Measurements from ENCODE around the gene REEP2. TPM values are rescaled to one million over a fixed set of nuclear protein-coding genes. Genes with fewer than 3 reads are reported as not detected.
"Not testable (repeated sequence)": the region's sequence is repeated elsewhere in the genome, so short reads cannot be mapped to it uniquely, and the experiment has no call there.

REEP2 gene
- total RNA-seq, 2 experiments from 2014 or later = 6.1 to 10.9 TPM

DNA sequence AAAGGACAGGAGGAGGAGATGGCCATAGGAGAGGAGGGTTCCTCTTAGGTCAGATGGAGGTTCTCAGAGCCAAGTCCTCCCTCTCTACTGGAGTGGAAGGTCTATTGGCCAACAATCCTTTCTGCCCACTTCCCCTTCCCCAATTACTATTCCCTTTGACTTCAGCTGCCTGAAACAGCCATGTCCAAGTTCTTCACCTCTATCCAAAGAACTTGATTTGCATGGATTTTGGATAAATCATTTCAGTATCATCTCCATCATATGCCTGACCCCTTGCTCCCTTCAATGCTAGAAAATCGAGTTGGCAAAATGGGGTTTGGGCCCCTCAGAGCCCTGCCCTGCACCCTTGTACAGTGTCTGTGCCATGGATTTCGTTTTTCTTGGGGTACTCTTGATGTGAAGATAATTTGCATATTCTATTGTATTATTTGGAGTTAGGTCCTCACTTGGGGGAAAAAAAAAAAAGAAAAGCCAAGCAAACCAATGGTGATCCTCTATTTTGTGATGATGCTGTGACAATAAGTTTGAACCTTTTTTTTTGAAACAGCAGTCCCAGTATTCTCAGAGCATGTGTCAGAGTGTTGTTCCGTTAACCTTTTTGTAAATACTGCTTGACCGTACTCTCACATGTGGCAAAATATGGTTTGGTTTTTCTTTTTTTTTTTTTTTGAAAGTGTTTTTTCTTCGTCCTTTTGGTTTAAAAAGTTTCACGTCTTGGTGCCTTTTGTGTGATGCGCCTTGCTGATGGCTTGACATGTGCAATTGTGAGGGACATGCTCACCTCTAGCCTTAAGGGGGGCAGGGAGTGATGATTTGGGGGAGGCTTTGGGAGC, 29.5 kb downstream of the REEP2 start:
- peak overlapping the region; percentile 70 for H3K27ac Mint-ChIP-seq
- peaks cover 25% of the 10 kb centered on the region for H3K36me3 Mint-ChIP-seq
- POLR2A ChIA-PET = no interaction called here
- H3K27me3 Mint-ChIP-seq = no peaks in the 10 kb centered on the region
- CTCF ChIA-PET = interaction anchor here (2.1 kb wide), 1 partner anchor 19 kb away, joined by 5 read pairs; no protein-coding TSS in a partner anchor
- H3K4me3 Mint-ChIP-seq = peak overlapping the region; percentile 83
- no peaks in the 10 kb centered on the region for H3K9me3 Mint-ChIP-seq
- intact Hi-C loops (cut with micrococcal nuclease) = no loop called here
- DNase-seq = no peak
- H3K4me1 Mint-ChIP-seq (ENCODE audit: low read depth) = peaks cover 23% of the 10 kb centered on the region

DNA sequence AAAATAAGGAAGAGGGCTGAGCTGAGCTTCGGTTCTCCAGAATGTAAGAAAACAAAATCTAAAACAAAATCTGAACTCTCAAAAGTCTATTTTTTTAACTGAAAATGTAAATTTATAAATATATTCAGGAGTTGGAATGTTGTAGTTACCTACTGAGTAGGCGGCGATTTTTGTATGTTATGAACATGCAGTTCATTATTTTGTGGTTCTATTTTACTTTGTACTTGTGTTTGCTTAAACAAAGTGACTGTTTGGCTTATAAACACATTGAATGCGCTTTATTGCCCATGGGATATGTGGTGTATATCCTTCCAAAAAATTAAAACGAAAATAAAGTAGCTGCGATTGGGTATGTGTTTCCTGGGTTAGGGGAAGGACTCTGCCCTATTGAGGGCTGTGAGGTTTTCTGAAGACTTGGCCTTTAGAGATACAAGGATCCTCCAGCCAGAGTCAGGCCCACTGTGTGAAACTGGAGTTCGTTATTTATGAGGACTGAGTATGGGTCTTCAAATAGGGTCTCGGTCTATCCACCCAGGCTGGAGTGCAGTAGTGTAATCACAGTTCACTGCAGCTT, 30.2 kb downstream of the REEP2 start:
- intact Hi-C loops (cut with micrococcal nuclease) = no loop called here
- ChIA-PET POLR2A (no interaction called here), CTCF (interaction anchor here (2.1 kb wide), 1 partner anchor 20 kb away, joined by 5 read pairs; no protein-coding TSS in a partner anchor)
- H3K27ac Mint-ChIP-seq = peak overlapping the region; percentile 70
- peaks cover 25% of the 10 kb centered on the region for H3K36me3 Mint-ChIP-seq
- no peak for DNase-seq
- H3K4me3 Mint-ChIP-seq = no peak overlapping the region
- no peaks in the 10 kb centered on the region for H3K9me3 Mint-ChIP-seq
- H3K27me3 Mint-ChIP-seq = no peaks in the 10 kb centered on the region
- peaks cover 23% of the 10 kb centered on the region for H3K4me1 Mint-ChIP-seq (ENCODE audit: low read depth)

DNA sequence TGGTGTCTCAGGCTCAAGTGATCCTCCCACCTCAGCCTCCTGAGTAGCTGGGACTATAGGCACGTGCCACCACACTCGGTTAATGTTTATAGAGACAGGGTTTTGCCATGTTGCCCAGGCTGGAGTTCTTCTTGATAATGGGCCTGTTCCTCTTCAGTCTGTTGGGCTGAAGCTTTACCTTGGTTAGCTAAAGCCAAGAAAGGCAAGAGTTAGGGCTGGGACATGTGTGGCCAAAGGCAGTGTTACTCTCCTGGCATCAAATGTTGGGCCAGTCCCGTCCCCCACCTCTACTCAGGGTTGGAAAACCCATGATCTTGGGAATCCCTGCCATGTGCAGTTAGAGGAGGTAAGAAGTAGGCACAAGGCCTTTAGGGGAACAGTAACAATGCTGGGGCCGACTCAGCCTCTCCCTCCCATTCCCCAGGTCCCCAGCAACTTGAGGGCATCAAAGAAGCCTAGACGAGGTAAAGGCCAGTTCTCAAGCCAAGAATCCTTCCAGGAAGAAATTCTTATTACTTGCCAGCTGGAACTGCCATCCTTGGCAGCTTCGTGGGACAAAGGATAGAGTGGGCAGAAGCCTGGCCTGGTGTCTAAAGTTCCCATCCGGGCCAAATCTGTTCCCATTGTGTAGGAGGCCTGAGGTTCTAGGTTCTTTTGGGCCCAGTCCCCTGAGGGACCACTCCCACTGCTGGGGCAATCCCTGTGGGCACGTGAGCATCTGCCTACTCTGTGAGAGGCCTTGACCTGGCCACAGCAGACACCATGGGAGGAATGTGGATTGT, 30.9 kb downstream of the REEP2 start:
- Mint-ChIP-seq H3K27me3 (no peaks in the 10 kb centered on the region), H3K27ac (no peak overlapping the region), H3K4me1 (ENCODE audit: low read depth) (peaks cover 23% of the 10 kb centered on the region), H3K4me3 (no peak overlapping the region), H3K9me3 (no peaks in the 10 kb centered on the region), H3K36me3 (peaks cover 25% of the 10 kb centered on the region)
- ChIA-PET POLR2A (interaction anchor here (1.1 kb wide), 1 partner anchor 41 kb away, joined by 3 read pairs; no protein-coding TSS in a partner anchor), CTCF (interaction anchor here (2.1 kb wide), 1 partner anchor 20 kb away, joined by 5 read pairs; no protein-coding TSS in a partner anchor)
- DNase-seq = peak; percentile 16
- intact Hi-C loops (cut with micrococcal nuclease) = no loop called here

DNA sequence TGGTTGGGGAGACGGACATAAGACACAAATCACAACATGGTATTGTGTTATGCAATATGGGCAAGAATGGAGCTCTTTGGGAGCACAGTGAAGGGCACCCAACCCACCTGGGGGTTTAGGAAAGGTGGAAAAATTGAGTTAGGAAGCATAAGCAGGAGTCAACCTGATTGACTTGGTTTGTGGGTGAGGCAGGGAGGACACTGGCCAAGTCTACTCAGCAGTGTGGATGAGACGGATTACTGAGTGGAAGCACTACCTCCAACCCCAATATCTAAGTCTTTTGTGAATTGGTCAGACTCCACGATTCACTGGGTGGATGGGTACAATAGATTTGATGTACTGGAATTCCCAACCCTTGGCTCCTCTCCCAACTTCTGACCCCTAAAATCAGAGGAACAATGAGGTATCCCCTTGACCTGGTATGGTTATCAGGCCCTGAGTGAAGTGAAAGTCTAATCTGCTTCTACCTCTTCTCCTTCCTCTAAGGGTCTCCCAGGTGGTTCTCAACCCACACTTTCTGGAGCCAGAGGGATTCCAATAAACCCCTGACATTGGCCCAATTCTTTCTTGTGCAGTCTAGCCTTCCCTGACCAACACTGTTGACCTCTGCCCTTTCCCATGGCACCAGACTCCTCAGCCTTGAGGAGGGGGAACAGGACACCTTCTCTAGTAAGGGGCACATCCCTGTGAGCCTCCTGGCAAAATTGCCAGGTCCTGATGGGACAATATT, 31.6 kb downstream of the REEP2 start:
- ChIA-PET POLR2A (interaction anchor here (1.1 kb wide), 1 partner anchor 40 kb away, joined by 3 read pairs; no protein-coding TSS in a partner anchor), CTCF (interaction anchor here (1.1 to 2.1 kb wide), 2 partner anchors 21 to 33 kb away, joined by 4 to 5 read pairs; no protein-coding TSS in a partner anchor)
- Mint-ChIP-seq H3K4me1 (ENCODE audit: low read depth) (peaks cover 23% of the 10 kb centered on the region), H3K36me3 (peaks cover 25% of the 10 kb centered on the region), H3K27ac (no peak overlapping the region), H3K4me3 (no peak overlapping the region), H3K9me3 (no peaks in the 10 kb centered on the region), H3K27me3 (no peaks in the 10 kb centered on the region)
- DNase-seq = no peak
- intact Hi-C loops (cut with micrococcal nuclease) = no loop called here

DNA sequence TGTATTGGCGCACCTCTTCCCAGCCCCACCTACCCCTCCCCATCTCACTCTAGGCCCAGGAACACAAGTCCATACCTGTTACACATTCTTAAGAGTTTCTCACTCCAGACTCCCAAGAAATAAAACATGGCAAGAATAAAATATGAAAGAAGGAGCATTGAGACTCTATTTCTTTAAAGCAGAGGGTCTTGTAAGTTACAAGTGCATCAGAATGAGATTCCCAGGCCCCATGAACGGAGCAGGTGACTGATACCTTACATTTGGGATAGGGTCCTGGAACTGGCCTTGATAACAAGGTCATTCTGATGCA, 32.1 kb downstream of the REEP2 start:
- intact Hi-C loops (cut with micrococcal nuclease) = no loop called here
- no peaks in the 10 kb centered on the region for H3K27me3 Mint-ChIP-seq
- CTCF ChIA-PET = interaction anchor here (1.1 kb wide), 1 partner anchor 32 kb away, joined by 4 read pairs; no protein-coding TSS in a partner anchor
- H3K4me1 Mint-ChIP-seq (ENCODE audit: low read depth) = peaks cover 23% of the 10 kb centered on the region
- H3K4me3 Mint-ChIP-seq = no peak overlapping the region
- no peak overlapping the region for H3K27ac Mint-ChIP-seq
- no peak for DNase-seq
- no peaks in the 10 kb centered on the region for H3K9me3 Mint-ChIP-seq
- H3K36me3 Mint-ChIP-seq = peaks cover 25% of the 10 kb centered on the region
- POLR2A ChIA-PET = no interaction called here

DNA sequence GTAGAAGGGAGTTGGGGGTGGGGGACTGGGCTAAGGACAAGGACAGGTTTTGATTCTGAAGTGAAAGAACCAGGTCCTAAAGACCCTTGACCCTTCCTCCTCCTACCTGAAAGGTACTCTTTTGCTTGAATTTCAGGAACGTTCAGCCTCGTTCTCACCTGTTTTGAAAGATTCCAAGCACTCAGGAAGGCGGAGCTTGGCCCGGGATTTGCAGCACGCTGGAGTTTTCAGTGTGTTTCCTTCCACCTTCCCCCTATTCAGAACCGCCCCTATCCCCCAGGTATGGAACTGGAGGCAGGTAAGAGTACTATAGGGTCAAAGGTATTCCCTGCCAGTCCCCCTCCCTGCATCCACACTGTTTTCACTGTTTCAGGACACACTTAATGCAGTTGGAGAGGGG, 33.5 kb downstream of the REEP2 start:
- Mint-ChIP-seq H3K27me3 (peaks cover 6% of the 10 kb centered on the region), H3K36me3 (peaks cover 13% of the 10 kb centered on the region), H3K4me3 (no peak overlapping the region), H3K9me3 (no peaks in the 10 kb centered on the region), H3K27ac (no peak overlapping the region), H3K4me1 (ENCODE audit: low read depth) (peaks cover 14% of the 10 kb centered on the region)
- CTCF ChIA-PET = interaction anchor here (1.8 kb wide), 1 partner anchor 31 kb away, joined by 5 read pairs; no protein-coding TSS in a partner anchor
- intact Hi-C loops (cut with micrococcal nuclease) = no loop called here
- POLR2A ChIA-PET = no interaction called here
- DNase-seq = no peak

DNA sequence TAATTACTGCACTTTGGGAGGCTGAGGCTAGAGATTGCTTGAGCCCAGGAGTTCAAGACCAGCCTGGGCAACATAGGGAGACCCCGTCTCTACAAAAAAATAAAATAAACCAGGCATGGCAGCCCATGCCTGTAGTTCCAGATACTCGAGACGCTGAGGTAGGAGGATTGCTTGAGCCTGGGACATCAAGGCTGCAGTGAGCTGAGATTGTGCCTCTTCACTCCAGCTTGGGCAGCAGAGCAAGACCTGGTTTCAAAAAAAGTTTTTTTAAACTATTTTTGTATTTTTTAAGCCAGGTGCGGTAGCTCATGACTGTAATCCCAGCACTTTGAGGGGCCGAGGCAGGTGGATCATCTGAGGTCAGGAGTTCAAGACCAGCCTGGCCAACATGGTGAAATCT, 34.3 kb downstream of the REEP2 start:
- H3K36me3 Mint-ChIP-seq; POLR2A ChIA-PET; H3K27ac Mint-ChIP-seq; DNase-seq; H3K4me1 Mint-ChIP-seq (ENCODE audit: low read depth); intact Hi-C loops (cut with micrococcal nuclease); H3K4me3 Mint-ChIP-seq; H3K27me3 Mint-ChIP-seq; H3K9me3 Mint-ChIP-seq: not testable (repeated sequence)
- CTCF ChIA-PET = interaction anchor here (1.8 kb wide), 1 partner anchor 30 kb away, joined by 5 read pairs; no protein-coding TSS in a partner anchor

DNA sequence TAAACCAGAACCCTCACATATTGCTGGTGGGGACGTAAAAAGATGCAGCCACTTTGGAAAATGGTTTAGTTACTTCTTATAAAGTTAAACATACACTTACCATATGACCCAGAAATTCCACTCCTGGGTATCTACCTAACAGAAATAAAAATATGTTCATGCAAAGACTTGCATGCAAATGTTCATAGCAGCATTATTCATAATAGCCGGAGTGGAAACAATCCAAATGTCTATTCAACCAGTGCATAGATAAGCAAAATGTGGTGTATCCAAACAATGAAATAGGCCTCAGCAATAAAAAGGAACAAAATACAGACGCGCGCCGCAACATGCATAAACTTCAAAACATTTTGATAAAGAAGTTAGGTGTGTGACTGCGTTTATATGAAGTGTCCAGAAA, 38.1 kb downstream of the REEP2 start:
- Mint-ChIP-seq H3K27ac (no peak overlapping the region), H3K4me3 (no peak overlapping the region), H3K4me1 (ENCODE audit: low read depth) (no peaks in the 10 kb centered on the region), H3K36me3 (no peaks in the 10 kb centered on the region), H3K9me3 (no peaks in the 10 kb centered on the region), H3K27me3 (peaks cover 6% of the 10 kb centered on the region)
- no peak for DNase-seq
- ChIA-PET CTCF (no interaction called here), POLR2A (no interaction called here)
- intact Hi-C loops (cut with micrococcal nuclease) = no loop called here

DNA sequence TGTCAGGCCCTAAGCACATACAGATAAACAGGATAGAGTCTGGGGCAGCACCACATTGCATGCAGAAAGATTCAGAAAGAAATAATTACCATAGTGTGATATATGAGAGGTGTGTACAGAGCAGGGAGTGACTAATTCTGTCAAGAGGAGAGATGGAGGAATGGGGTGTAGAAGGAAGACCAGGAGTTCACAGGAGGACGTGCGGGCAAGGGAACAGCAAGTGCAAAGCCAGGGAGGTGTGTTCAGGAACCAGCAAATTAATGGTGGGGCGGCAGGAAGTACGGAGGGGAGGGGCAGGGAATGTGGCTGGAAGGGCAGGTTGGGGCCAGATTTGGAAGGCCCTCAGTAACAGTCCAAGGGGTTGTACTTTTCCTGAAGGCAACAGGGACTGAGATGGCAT, 43.8 kb downstream of the REEP2 start:
- Mint-ChIP-seq H3K9me3 (no peaks in the 10 kb centered on the region), H3K4me3 (no peak overlapping the region), H3K36me3 (no peaks in the 10 kb centered on the region), H3K27me3 (no peaks in the 10 kb centered on the region), H3K4me1 (ENCODE audit: low read depth) (no peaks in the 10 kb centered on the region), H3K27ac (no peak overlapping the region)
- intact Hi-C loops (cut with micrococcal nuclease) = no loop called here
- no peak for DNase-seq
- CTCF ChIA-PET = no interaction called here
- POLR2A ChIA-PET = no interaction called here

DNA sequence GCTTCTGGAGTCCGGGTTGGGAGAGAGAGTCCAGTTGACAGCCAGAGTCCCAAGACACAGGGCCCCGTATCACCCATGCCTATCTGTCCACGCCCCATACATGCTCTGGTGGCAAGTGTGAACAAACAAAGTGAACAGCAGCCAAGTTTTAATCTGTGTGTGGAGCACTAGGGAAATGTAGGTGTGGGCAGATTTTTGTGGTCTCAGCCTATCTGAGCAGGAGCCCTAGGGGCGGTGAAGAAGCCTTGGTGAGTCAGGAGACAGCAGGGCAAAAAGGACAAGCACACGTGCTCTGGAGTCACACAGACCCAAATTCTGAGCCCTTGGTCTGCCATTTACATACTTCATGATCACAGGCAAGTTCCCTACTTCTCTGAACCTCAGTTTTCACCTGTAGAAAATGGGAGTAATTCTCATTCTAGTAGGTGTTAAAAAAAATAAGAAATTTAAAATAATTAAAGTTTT, 49.7 kb downstream of the REEP2 start:
- H3K4me1 Mint-ChIP-seq (ENCODE audit: low read depth) = peaks cover 13% of the 10 kb centered on the region
- no peaks in the 10 kb centered on the region for H3K36me3 Mint-ChIP-seq
- intact Hi-C loops (cut with micrococcal nuclease) = no loop called here
- DNase-seq = peak; percentile 18
- POLR2A ChIA-PET = no interaction called here
- H3K4me3 Mint-ChIP-seq = no peak overlapping the region
- H3K9me3 Mint-ChIP-seq = no peaks in the 10 kb centered on the region
- H3K27ac Mint-ChIP-seq = no peak overlapping the region
- H3K27me3 Mint-ChIP-seq = peaks cover 16% of the 10 kb centered on the region
- CTCF ChIA-PET = no interaction called here

DNA sequence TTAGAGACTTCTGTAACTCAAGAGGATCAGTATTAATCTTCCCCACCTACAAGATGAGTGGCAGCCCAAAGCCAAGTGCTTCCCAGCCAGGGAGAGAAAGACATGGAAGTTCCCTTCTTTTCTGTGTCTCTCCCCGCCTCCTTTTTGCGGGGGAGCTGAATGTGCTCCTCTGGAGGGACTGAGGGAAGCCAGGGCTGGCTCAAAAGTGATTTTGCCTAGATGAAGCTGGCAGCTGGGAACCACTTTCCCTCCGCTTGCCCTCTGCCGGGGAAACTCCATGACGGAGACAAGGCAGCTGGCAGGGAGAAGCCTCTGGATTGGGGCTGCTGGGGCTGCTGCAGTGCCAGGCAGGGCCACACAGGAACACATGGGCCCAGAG, 50.8 kb downstream of the REEP2 start:
- POLR2A ChIA-PET = no interaction called here
- no peak for DNase-seq
- intact Hi-C loops (cut with micrococcal nuclease) = no loop called here
- H3K4me1 Mint-ChIP-seq (ENCODE audit: low read depth) = peaks cover 13% of the 10 kb centered on the region
- CTCF ChIA-PET = interaction anchor here (0.8 to 2.1 kb wide), 2 partner anchors 25 to 39 kb away, joined by 6 to 11 read pairs; partner anchors contain the start of gene EGR1
- H3K9me3 Mint-ChIP-seq = no peaks in the 10 kb centered on the region
- H3K27ac Mint-ChIP-seq = no peak overlapping the region
- H3K27me3 Mint-ChIP-seq = peaks cover 16% of the 10 kb centered on the region
- no peak overlapping the region for H3K4me3 Mint-ChIP-seq
- no peaks in the 10 kb centered on the region for H3K36me3 Mint-ChIP-seq
